GM06990 (cell line): ENCODE data around the gene PSMD11.

Experiments used
- DNase-seq: peaks from one replicate; pipeline ENCODE4 v3.0.0-alpha.2; 2011; ENCODE audit not compliant: insufficient read length; ENCODE audit errors: extremely low read depth
- H3K27me3 ChIP-seq: replicated peaks from 2 replicates; pipeline ENCODE4 v1.6.0; 2011; ENCODE audit warnings: low read length; ENCODE audit not compliant: control insufficient read depth, insufficient read depth
- H3K36me3 ChIP-seq: 2 replicates; pipeline ENCODE4 v1.5.1; 2011; ENCODE audit warnings: low read length; ENCODE audit not compliant: control insufficient read depth, insufficient read depth
- H3K4me3 ChIP-seq: replicated peaks from 2 replicates; pipeline ENCODE4 v1.5.1; 2011; ENCODE audit warnings: low read depth, mild to moderate bottlenecking, control low read depth, low read length
- TF ChIP-seq, protein P1 (sequence below): IDR thresholded peaks from 2 replicates; pipeline ENCODE4 v1.5.1; 2011; ENCODE audit warnings: low read length, control low read depth, mild to moderate bottlenecking, inconsistent platforms; ENCODE audit not compliant: insufficient read depth, poor library complexity, severe bottlenecking

Gene PSMD11

DNA sequence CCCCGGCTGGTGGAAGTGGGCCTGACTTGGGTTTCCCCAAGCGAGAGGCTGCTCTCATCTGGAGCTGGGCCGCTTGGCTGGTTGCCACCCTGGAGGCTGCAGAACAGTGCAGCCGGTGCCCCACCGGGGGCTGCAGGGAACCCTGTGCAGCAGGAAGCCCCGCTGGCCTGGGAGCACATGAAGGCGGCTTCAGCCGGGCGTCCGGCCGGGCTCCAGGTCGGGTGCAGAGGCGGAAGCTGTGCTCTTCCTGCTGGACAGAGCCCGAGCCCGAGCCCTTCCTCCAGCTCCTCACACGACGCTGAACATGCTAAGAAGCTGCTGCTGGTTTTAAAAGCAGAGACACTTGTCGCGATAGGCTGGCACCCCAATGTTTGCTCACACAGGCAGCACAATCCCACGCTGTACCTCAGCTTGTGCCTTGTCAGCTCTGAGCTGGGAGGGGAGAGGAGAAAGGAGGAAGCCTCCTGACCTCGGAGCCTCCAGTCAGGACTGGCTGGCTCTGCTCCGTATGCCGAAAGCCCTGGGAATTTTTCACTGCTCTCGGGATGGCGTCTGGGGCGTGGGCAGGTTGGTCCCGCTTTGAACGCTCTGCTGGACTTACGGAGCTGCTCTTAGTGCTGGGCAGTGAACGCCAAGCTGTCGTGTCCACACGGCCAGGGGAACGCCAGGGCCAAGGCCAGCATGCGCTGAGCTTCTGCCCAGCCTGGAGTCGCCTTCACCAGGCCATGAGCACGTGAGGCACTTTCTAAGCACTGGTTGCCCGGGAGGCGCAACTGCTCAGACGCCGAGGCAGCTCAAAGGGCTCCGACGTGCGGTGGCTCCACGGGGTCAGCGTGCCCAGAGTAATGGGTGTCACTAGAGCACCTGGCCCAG is 51.3 kb downstream of the PSMD11 start:
- Histone ChIP-seq H3K27me3 (no peaks in the 10 kb centered on the region), H3K36me3 (peaks cover 4% of the 10 kb centered on the region), H3K4me3 (no peak overlapping the region)
- DNase-seq = no peak
- TF ChIP-seq, protein P1, sequence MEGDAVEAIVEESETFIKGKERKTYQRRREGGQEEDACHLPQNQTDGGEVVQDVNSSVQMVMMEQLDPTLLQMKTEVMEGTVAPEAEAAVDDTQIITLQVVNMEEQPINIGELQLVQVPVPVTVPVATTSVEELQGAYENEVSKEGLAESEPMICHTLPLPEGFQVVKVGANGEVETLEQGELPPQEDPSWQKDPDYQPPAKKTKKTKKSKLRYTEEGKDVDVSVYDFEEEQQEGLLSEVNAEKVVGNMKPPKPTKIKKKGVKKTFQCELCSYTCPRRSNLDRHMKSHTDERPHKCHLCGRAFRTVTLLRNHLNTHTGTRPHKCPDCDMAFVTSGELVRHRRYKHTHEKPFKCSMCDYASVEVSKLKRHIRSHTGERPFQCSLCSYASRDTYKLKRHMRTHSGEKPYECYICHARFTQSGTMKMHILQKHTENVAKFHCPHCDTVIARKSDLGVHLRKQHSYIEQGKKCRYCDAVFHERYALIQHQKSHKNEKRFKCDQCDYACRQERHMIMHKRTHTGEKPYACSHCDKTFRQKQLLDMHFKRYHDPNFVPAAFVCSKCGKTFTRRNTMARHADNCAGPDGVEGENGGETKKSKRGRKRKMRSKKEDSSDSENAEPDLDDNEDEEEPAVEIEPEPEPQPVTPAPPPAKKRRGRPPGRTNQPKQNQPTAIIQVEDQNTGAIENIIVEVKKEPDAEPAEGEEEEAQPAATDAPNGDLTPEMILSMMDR = no peak

DNA sequence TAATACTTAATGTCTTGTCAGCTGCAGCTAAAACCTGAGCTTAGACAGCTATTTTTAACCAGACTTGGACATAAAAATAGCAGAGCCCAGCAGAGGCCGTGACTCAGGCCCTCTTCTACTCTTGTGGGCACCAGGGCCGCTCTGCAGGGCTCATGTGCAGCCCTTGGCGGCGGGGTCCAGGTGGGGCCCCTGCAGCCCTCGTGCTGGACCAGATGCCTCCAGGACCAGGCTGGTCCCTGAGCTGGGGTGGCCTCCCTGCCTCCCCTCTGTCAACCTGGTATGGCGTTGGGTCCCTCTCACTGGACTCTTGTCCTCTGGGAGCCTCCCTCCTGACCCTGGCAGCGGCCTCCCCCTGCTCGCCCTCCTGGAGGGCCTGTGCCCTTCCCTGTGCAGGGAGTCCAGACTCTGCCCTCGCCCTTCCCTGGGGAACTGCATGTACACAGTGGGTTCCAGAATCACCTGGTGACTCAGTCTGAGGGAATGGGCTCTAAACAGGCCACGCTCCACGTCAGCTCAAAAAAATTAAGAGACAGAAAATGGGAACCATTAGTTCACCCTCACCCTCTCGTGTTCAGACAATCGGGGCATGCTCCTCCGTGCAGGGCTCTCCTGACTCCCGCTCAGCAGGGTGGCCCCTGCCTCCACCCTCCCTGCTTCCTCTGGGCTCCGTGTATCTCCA is 52.2 kb downstream of the PSMD11 start:
- TF ChIP-seq, protein P1 = no peak

DNA sequence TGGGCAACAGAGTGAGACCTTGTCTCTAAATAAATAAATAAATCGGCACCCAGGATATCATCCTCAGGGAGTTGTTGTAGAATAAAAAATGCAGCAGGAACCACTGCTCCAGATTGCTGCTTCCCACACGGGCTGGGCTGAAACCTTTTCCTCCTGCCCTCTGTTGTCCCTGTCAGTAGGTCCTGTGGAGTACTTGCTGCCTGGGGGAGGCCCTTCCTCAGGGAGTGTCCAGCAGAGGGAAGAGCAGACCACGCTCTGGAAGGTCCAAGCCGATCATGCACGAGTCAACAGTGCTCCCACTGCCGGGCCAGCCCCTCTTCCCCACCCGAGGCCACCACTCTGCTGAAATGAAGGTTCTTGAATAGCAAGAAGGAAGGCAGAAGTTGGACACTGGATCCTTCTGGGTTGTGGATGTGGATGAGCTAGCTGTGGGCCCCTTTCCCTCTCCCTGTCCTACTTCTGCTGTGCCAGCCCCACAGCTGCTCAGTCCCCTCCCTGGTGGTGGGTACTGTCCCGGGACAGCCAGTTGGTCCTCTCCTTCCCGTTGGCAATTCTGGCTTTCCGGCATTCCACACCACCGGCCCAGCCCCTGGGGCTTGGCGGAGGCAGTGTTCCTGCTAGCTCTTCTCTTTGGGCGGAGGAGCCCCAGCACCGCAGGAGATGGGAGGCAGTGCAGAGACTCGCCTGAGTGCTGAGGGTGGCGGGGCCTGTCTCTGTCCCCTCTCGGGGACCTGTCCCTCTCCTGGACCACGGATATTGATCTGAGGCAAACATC is 53.3 kb downstream of the PSMD11 start:
- TF ChIP-seq, protein P1 = peak; percentile 1
- no peaks in the 10 kb centered on the region for H3K27me3 ChIP-seq
- no peak for DNase-seq

More for the DNA sequence above, 52.2 kb downstream of the PSMD11 start:
- H3K36me3 ChIP-seq = peaks cover 1% of the 10 kb centered on the region
- no peak for DNase-seq
- no peaks in the 10 kb centered on the region for H3K27me3 ChIP-seq
- H3K4me3 ChIP-seq = no peak overlapping the region

DNA sequence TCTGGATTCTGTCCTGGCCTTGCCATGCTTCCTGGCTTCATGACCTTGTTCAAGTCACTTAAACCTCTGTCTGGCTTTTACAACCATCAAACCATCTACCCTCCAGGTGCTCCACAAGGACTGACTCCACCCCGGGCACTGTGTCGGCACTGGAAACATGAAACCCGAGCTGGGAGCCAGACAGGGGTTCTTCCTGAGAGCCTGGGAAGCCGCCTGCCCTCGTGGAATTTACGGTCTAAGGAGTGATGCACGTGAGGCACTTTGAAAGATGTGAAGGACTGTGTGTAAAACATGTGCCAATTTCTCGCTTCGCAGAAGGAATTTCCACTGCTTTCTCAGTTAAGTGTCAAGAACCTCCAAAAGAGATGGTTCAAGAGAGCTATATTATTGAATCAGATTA is 54.1 kb downstream of the PSMD11 start:
- TF ChIP-seq, protein P1 = no peak
- no peak overlapping the region for H3K4me3 ChIP-seq
- no peaks in the 10 kb centered on the region for H3K27me3 ChIP-seq
- DNase-seq = no peak
- H3K36me3 ChIP-seq = no peaks in the 10 kb centered on the region; the same call in 1 of the 2 replicates

More for the DNA sequence above, 53.3 kb downstream of the PSMD11 start:
- Histone ChIP-seq H3K36me3 (no peaks in the 10 kb centered on the region; the same call in 1 of the 2 replicates), H3K4me3 (no peak overlapping the region)

DNA sequence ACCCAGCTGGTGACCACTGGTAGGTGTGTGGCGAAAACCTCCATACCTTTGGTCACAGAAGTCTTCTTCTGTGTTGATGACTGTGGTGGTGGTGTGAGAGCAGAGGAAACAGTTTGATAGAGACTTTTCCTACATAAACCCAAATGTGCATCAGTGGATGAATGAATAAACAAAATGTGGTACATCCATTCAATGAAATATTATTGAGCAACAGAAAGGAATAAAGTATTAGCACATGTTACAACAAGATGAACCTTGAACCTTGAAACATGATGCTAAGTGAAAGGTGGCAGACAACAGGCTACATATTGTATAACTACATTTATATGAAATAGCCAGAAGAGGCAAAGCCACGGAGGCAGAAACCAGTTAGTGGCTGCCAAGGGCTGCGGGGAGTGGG is 57.7 kb downstream of the PSMD11 start:
- TF ChIP-seq, protein P1 = no peak
- Histone ChIP-seq H3K4me3 (no peak overlapping the region), H3K27me3 (no peaks in the 10 kb centered on the region), H3K36me3 (no peaks in the 10 kb centered on the region; the same call in 1 of the 2 replicates)
- DNase-seq = no peak
